ENCODE results near the gene TWNK.
A peak's percentile ranks its signal among the peaks of the same experiment; 100 is the strongest.

TWNK gene

DNA sequence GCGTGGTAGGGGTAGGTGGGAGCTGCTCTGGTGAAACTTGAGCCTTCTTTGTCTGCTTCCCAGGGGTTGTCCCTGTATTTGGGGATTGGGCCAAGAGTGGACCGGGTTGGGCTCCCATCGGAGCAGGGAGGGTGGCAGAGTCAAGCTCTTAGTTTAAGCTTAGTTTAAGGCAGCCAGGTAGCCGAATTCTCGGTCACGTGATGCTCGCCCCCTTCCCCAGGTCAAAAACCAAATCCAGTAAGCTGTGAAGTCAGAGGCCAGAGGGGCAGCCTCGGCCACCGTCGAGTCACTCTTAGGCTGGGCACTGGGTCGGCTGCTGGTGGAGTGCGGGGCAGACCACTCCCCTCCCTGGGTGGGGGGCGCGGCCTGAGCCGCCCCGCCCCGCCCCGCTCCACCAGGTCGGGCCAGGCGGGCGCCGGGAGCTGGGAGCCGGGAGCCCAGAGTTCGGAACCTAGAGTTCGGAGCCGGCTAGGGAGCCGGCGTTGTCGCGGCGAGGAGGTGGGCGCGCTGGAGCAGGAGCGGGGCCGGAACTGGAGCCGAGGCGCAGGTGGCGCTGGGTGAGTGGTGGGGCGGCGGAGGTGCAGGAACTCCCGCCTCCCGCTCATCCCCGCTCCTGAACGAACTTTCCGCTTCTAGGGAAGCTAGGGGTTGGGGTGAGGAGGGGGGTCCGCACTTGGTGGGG lies 9.5 kb downstream of the TWNK start:
- DNase-seq (ENCODE audit: low read depth) = no peak

DNA sequence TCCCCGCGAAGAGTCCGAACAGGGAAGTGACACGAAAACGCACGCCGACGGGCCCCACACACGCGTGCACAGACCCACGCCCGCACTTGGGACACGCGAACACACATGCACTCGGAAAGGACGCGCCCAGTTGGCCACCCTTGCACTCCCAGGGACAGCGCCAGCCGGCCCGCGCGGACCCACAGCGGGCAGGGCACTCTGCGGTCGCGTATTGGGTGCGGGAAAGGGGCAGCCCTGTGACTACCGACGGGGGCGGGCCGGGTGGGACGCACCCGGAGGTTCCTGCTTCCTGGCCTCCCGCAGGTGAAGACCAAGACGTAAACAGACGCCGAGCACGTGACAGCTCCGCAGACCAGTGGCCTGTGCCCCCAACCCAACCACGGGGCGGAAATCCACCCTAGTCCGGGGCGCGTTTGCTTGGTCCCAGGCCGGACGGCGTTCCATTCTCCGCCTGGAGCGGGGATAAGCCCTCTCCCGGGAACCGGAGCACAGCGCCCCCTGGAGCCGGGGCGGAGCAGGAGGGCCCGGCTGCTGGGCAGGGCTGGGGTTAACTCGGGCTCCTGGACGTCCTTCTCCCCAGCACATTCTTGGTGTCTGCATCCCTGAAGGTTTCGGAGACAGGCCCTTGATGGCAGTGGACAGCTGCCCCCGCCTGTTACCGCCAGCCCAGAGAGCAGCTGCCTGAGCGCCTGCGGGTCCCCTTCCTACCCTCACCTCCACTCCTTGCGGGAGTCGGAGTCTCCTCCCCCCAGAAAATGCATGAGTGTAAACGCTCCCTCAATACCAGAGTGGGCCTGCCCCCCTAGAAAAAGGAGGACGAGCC lies 10.2 kb downstream of the TWNK start:
- DNase-seq (ENCODE audit: low read depth) = no peak

DNA sequence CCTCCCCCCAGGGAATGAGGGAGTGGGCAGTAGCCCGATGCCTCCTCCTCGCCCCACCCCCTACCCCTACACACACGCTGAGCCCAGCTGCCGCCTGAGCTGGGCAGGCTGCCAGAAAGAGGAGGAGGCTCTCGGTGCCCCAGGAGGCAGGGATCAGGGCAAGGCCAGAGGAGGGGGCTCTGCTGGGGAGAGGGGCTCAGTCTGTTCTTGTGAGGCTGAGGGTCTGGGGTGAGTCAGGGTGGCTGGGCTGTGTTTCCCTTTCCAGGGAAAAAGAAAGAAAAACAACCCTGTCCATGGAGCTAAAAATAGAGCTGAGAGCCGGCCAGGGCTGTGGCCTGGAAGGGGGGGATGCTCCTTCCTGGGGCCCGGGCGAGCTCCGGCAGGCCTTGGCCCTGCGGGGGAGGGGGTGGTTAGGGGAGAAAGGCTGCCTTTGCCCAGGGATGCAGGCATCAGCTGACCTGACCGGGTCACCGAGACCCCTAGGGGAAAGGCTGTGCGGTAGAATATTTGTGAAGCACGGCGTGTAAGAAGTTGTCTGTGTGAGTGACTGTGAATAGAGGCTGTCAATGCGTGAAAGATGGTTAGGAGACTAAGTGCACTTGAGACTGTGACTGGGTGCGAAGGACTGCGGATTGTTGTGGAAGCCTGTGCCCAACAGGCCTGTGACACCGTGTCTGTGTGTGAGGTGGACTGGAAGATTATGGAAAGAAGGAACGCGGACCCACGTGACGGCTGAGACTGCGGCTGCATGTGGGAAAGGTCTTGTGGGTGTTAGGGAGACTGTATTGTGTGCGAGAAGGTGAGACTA lies 11.0 kb downstream of the TWNK start:
- no peak for DNase-seq (ENCODE audit: low read depth)

DNA sequence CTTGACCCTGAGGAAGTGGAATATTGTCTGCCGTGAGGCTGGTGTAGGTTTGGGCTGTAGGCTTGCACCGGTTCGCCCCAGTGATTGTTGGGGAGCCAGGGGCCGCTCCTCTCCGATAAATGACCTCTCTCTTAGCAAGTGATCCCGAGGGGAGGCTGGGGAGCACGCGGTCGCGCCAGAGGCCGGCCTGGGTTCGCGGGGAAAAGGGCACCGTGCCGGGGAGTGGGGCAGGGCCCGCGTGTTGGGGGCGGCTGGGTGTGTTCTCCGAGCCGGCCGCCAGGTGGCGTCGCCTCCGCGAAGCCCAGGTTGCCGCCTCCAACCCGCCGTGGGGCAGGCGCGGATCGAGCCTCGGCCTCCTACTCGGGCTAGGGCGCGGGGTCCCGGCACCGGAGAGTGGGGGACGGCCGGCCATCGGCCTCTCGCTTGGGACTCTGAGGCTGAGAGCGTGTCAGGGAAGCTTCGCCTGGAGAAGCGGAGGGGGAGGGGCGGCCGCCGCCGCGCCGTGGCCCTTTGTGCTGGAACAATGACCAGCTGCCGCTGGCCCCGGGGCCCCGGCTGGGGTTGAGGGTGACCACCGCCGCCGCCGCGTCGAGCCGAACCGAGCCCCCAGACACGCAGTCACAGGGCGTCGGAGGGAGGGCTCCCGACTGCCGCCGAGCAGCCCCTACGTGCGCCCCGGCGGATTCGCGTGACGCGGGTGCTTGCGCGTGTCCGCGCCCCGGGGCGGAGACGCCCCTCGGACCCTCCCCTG lies 11.8 kb downstream of the TWNK start:
- no peak for DNase-seq (ENCODE audit: low read depth)

DNA sequence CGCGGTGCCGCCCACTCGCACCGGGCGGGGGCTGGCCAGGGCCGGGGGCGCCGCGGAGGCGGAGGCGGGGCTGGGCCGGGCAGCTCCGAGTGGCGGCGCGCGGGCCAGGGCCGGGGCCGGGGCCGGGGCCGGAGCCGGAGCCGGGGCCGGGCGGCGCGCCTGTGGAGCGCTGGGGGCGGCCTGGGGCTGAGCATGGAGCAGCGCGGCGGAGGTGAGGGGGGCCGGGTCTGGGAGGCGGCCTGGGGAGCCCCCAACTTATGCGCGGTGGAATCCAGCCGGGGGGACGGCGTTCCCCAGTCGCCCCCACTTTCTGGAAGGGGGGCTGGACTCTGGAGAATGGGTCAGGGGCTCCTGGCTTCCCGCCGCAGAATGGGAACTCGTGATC lies 12.4 kb downstream of the TWNK start, which contains the start of gene LZTS2:
TSS of gene LZTS2 (plus strand) at position 67 of the 385 bp plus-strand sequence. CDS start 2,731 bp downstream, outside the sequence.
- no peak for DNase-seq (ENCODE audit: low read depth)

DNA sequence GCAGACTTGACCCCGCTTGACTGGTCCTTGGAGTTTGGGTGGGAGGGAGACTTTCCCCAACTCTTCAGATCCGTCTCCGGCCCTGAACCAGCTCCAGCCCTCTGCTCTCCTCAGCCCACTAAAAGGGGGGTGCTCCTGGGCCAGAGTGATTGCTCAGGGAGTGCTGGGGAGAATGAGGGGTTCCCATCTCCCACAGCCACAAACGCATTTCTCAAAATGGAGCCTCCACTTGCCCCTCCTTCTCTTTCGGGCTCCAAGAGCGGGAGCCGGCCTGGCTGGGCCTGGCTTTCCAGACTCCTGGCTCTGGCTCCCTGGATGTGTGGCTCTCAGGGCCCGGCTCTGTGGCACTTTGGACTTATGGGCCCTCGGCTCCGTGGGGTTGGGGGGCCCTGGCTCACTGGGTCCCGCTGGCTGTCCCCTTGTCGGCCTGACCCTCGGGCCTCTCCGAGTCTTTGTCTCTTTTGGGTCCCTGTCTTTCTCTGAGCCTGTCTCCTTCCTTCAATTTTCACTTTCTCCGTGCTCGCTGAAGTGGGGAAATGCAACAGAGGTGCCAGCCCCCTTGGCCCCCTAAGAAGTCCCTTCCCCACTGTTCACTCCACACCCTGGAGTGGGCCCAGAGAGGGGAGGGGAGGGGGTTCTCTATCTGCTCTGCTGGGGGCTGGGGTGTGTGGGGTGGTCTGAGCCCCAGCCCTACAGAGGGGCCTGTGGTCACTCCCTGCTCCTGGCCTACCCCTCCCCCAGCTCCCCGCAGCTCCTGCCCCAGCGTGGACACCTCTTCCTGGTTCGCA lies 13.0 kb downstream of the TWNK start:
- DNase-seq (ENCODE audit: low read depth) = no peak

DNA sequence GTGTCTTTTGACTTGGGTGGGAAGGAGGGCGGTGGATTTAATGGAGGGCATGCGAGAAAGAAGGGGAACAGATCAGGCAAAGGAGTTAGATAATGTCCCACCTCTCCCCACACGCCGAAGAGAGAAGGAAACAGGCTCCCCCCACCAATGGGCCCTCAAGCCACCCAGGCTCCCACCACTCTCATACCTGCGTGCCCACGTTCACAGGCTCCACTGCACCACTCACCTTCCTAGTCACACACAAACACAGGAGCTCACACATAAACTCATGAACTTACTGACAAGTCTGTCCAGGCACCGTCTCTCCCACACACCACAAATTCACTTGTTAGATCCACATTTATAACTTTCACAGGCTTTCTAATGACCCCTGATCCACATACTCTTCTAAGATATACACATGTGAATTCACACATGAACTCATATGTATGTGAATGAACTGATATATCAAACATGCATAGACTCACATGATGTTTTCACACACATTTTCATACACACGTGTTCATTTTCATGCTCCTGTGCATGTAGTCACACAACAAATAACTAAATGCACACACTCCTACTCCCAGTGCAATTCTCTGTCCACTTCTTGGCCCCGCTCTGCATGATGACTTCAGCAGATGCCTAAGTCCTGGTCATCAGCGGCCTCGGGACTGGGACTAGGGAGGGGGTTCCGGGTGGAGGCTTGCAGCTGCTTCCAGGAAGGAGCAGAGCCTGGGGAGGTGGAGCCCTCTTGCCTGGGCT lies 13.7 kb downstream of the TWNK start:
- peak; percentile 76 for DNase-seq (ENCODE audit: low read depth)

DNA sequence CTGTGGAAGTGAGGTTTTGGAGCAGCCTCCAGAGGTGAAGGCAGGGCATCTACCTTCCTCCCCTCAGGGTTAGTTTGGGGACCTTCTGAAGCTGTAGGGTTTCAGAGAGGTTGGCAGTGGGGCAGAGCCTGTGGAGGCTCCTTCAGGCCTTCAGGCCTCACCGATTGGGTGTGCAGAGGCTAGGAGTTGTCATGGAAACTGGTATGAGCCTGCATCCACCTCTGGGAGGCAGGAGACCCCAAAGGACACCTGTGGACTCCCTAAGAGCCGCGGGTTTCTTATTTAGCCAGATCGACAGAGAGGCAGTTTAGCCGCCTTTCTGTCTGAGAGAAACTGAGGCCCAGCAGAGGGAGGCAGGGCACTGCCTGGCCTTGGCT lies 14.3 kb downstream of the TWNK start:
- no peak for DNase-seq (ENCODE audit: low read depth)

DNA sequence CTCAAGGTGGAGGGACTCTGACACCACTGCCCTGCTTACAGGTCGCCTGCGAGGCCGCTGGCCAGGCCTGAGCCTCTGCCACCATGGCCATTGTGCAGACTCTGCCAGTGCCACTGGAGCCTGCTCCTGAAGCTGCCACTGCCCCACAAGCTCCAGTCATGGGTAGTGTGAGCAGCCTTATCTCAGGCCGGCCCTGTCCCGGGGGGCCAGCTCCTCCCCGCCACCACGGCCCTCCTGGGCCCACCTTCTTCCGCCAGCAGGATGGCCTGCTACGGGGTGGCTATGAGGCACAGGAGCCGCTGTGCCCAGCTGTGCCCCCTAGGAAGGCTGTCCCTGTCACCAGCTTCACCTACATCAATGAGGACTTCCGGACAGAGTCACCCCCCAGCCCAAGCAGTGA lies 15.1 kb downstream of the TWNK start:
- DNase-seq (ENCODE audit: low read depth) = no peak

DNA sequence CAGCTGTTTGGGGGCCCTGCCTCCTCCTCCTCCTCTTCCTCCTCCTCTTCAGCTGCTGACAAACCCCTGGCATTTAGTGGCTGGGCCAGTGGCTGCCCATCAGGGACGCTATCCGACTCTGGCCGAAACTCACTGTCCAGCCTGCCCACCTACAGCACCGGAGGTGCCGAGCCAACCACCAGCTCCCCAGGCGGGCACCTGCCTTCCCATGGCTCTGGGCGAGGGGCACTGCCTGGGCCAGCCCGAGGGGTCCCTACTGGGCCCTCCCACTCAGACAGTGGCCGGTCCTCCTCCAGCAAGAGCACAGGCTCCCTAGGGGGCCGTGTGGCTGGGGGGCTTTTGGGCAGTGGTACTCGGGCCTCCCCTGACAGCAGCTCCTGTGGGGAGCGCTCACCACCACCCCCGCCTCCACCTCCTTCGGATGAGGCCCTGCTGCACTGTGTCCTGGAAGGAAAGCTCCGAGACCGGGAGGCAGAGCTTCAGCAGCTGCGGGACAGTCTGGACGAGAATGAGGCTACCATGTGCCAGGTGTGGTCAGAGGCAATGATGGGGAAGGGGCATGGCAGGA lies 16.4 kb downstream of the TWNK start:
- DNase-seq (ENCODE audit: low read depth) = no peak

DNA sequence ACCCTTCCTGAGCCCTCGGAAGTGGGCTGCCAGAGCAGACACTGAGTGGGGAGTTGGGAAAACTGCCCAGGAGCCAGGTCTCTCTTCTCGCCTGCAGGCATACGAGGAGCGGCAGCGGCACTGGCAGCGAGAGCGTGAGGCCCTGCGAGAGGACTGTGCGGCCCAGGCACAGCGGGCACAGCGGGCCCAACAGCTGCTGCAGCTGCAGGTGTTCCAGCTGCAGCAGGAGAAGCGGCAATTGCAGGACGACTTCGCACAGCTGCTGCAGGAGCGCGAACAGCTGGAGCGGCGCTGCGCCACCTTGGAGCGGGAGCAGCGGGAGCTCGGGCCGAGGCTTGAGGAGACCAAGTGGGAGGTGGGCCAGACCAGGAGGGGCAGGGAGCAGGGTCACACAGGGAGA lies 18.0 kb downstream of the TWNK start:
- no peak for DNase-seq (ENCODE audit: low read depth)

DNA sequence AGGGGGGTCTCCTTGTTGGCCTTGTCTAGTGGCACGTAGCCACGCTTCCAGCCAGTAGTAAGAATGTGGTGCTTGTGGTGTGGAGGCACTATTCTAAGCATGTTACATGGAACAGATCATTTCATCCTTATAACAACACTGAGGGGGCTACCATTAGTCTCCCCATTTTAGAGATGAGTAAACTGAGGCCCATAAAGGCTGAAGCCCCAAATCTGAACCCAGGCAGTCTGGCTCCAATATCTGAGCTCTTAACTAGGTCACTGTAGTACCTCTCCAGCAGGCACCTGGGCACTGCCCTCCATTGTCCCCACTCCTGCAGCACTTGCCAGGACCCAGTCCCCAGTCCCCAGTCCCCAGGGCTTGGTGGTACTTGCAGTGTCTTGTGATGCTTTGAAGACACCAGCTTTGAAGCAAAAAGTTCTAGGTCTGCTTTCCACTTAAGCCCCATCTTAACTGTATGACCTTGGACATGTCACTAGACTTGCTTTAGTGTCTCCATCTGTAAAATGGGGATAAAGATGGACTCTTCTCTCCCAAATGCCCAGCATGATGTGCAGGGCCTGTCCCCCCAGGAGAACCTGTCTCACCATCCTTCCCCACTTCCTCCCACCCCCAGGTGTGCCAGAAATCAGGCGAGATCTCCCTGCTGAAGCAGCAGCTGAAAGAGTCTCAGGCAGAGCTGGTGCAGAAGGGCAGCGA lies 18.7 kb downstream of the TWNK start:
- DNase-seq (ENCODE audit: low read depth) = no peak

DNA sequence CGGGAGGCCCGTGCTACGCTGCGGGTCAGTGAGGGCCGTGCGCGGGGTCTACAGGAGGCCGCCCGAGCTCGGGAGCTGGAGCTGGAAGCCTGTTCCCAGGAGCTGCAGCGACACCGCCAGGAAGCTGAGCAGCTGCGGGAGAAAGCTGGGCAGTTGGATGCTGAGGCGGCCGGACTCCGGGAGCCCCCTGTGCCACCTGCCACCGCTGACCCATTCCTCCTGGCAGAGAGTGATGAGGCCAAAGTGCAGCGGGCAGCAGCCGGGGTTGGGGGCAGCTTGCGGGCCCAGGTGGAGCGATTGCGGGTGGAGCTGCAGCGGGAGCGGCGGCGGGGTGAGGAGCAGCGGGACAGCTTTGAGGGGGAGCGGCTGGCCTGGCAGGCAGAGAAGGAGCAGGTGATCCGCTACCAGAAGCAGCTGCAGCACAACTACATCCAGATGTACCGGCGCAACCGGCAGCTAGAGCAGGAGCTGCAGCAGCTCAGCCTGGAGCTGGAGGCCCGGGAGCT lies 19.3 kb downstream of the TWNK start:
- no peak for DNase-seq (ENCODE audit: low read depth)

DNA sequence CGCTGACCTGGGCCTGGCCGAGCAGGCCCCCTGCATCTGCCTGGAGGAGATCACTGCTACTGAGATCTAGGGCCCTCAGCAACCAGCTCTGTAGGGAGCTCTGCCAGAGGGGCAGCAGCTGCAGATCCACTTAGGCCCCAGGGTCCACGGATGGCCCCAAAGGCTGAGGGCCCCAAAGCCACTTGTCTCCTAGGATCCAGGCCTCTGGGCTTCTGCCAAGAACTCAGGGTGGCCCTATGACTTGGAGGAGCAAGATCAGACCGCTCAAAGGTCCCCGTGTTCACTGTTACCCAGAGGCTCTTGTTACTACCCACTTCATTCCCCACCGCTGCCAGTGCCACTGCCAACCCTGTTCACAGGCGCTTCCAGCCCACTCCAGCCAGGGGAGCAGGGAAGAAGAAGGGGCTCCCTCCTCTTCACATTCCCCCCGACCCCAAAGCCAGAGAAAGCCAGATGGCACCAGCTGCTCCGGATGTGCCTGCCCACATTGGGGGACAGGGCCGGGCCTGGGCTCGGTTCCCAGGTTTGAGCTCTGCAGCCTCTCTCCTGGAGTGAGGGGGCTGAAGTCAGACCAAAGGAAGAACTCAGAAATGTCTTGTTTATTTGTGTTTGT lies 19.9 kb downstream of the TWNK start:
- DNase-seq (ENCODE audit: low read depth) = no peak

DNA sequence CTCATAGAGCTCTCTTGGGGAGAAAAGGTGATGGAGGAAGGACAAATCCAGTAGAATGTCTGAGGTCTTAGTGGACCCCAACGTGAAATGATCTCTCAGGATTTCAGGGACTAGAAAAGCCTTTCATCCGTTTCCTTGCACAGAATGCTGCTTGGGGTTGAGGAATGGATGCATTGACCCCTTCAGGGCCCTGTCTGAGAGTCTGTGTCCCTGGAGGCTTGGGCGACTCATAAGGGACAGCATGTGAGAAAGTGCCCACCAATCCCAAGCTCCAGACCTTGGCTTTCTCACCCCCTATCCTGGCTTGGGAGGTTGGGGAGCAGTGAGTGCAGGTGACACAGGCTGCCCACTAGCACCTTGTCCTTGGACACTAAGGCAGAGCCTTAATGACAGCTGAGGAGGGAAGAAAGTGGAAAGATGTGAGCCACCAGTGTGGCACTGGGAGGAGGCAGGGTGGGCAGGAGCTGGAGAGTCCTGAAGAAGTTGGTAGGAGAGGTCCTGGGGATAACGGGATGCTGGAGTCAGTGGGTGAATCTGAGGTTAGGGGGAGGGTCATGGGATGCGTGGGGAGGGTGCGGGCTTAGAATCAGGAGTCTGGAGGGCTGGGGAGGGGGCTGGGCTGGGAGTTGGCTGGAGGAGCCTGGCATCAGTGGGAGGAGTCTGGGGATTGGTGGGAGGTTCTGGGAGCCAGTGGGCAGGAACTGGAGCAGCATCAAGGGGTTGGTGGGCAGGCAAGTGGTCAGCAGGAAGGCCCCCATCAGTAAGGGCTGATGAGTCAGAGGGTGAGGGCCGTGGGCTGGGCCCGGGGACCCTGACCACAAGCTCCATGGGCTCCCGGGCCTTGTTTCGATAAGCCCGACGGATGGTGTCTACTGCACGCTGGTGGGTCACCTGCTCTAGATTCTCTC lies 20.8 kb downstream of the TWNK start:
- DNase-seq (ENCODE audit: low read depth) = no peak

DNA sequence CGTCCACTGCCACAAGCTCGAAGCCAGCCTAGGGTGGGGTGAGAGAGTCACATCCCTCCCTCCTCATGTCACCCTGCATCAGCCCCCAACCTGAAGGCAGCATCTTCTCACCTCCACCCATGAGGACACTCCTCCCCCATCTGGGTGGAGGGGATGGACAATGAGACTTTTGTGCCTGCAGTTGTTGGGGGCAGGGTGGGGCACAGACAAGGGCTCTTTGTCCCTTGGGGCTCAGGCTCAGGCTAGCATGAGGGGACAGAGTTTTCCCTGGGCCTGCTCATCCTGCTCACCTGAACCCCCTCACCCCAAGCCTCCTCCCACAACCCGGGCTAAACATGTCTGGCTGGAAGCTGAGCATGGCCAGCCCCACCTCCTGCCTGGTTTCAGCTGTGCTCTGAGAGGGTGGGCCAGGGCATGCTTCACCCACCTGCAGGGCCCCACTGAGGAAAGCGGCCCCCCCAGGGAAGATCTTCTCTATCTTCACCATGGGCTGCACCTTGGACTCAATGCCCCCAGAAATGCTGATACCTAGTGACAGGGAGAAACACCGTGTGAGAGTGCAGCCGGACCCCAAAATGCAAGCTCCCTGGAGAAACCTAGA lies 21.6 kb downstream of the TWNK start:
- DNase-seq (ENCODE audit: low read depth) = no peak

DNA sequence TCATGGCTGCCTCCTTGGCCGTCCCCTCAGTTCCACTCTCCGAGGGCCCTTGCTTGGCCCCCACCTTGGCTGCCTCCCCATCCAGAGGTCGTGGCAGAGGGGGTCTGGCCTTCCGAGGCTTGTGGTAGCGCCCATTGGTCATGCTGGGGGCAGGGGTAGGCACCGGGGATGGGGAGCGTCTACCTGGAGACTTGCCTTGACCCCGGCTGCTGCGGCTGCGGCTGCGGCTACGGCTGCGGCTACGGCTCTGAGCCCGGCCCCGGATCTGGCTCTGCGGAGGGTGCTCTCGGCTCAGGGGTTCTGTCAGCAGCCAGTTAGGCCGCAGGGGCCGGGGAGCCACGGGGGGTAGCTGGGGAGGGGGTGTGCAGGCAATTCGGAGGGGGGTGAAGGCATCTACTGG lies 23.0 kb downstream of the TWNK start:
- DNase-seq (ENCODE audit: low read depth) = no peak

Measured in non-pigmented ciliary epithelial cell (primary cell).